Esophagus (tissue), 2 donors: ENCODE data around the gene CSTF1. TPM values are rescaled to one million over a fixed set of nuclear protein-coding genes. Genes with fewer than 3 reads are reported as not detected.

Source experiments
- polyA plus RNA-seq, 2 donors: library from polyadenylated mRNA; stranded (reverse); fragments of 200-250 nt; gene quantifications; one replicate each; pipeline ENCODE4 v1.2.3, GENCODE V29; 2013
- donor health status: healthy with polysubstance abuse.
- donor health status: Bipolar disorder and iron deficiency.

Gene CSTF1
- polyA plus RNA-seq, 2 donors: 3.8 to 13.2 TPM

Other genes with a start within 250 kb of the CSTF1 start
- not detected for gene MC3R, start 143.9 kb upstream of the CSTF1 start, polyA plus RNA-seq
- gene FAM210B, start 33.7 kb upstream of the CSTF1 start, polyA plus RNA-seq: 10 to 100 TPM; 13.9 to 22.6 TPM
- gene AURKA, start 430 bp upstream of the CSTF1 start, polyA plus RNA-seq: 1 to 10 TPM; 5.5 to 8.7 TPM
- gene CASS4, start 19.6 kb downstream of the CSTF1 start, polyA plus RNA-seq: under 1 TPM; 0.18 to 0.22 TPM
- 10 to 100 TPM; 35.4 to 62.8 TPM for gene RTF2, start 76.0 kb downstream of the CSTF1 start, polyA plus RNA-seq
- under 1 TPM; 0.20 to 0.31 TPM for gene FAM209A, start 132.1 kb downstream of the CSTF1 start, polyA plus RNA-seq
- gene FAM209B, start 140.6 kb downstream of the CSTF1 start, polyA plus RNA-seq: under 1 TPM; 0.43 to 0.47 TPM
- 10 to 100 TPM; 18.3 to 18.6 TPM for gene TFAP2C, start 236.7 kb downstream of the CSTF1 start, polyA plus RNA-seq